ENCODE data around the gene SLC35F1.

SLC35F1 gene

DNA sequence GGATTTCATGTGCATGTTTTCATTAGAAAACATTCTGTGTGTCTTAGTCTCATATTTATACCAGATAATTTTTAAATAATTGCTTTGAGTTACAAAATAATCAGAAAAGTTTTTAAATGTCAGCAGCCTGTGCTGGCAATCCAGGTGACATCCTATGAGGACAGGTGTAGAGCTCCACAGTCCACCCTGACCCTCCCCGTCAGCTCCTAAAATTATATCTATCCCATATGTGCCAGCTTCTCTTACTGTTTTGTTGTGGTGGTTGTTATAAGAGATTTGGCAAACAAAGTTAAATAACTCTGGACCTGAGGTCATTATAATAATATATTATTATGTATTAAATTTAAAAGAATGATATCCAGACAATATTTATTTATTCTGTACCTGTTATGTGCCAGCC lies 387.8 kb downstream of the SLC35F1 start:
- no peak for DNase-seq (ENCODE audit: low read depth, low spot score)
- peaks cover 5% of the 10 kb centered on the region; the same call in 1 of the 2 replicates for H3K9me3 ChIP-seq (ENCODE audit: insufficient read depth, low read length)
- no peaks in the 10 kb centered on the region for H3K36me3 ChIP-seq (ENCODE audit: insufficient read depth, insufficient read length, low read length)
- no peak overlapping the region for H3K9ac ChIP-seq (ENCODE audit: insufficient read length, low read depth)
- TF ChIP-seq SUZ12 (IDR thresholded peaks at IDR 0.05; ENCODE audit: extremely low read depth, insufficient read depth, insufficient read length) (no peak), ZNF274 (IDR thresholded peaks at IDR 0.05; ENCODE audit: low read depth, low read length) (no peak)
- H3K27me3 ChIP-seq (ENCODE audit: insufficient read depth, insufficient read length): no peaks in the 10 kb centered on the region
- H3K4me3 ChIP-seq (ENCODE audit: insufficient read length, low read depth): no peak overlapping the region
- H3K4me1 ChIP-seq (ENCODE audit: insufficient read depth, insufficient read length): no peaks in the 10 kb centered on the region

DNA sequence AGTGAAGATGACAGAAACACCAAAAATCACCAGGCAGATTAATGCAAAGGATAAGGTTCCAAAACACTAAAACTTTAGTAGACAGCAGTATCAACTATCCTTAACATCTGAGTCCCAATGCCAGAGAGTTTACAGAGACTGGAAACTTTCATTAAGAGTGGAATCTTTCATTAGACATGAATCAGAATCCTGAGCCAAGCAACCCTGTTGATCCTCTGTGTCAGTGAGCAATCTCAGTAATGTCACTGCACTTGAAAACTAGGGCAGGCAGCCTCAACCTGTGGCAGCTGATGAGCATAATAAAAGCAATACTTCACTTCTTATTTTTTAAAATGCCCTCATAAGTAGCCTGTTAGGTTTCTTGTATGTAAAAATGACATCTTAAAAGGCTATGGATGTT lies 388.3 kb downstream of the SLC35F1 start:
- TF ChIP-seq SUZ12 (IDR thresholded peaks at IDR 0.05; ENCODE audit: extremely low read depth, insufficient read depth, insufficient read length) (no peak), ZNF274 (IDR thresholded peaks at IDR 0.05; ENCODE audit: low read depth, low read length) (no peak), YY1 (IDR thresholded peaks at IDR 0.05; ENCODE audit: insufficient read depth, insufficient read length) (no peak)

DNA sequence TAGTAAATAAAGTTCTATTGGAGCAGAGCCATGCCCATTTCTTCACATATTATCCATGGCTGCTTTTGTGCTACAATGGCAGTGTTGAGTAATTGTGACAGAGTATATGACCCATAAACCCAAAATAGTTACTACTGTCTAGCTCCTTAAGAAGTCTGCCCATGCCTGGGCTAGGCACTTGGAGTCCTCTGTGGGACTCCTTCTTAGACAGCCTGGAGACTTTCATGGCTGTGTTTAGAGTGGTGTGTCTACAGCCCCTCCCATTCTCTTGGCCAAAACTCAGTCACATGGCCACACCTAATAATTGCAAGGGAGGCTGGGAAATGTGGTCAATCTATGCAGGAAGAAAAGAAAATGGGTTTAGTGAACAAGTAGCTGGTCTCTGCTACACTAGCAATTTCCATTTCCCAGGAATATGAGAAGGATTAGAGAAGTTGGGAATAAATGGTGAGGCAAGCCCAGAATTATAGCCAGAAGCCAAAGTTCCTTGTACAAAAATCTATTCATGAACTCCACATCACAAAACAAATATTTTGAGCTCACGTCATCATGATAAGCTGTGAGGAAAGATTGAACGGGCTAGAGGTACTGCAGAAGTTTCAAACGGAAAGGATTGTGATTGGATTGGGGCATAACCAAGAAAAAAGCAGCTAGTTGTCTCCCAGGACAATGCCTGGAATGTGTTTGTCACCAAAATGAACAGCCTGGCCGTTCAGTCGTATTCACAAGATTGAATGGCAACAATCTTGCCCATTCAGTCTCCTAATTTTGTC lies 389.3 kb downstream of the SLC35F1 start:
- Histone ChIP-seq H3K4me1 (ENCODE audit: insufficient read depth, insufficient read length) (no peaks in the 10 kb centered on the region), H3K9ac (ENCODE audit: insufficient read length, low read depth) (no peak overlapping the region), H3K27me3 (ENCODE audit: insufficient read depth, insufficient read length) (no peaks in the 10 kb centered on the region), H3K36me3 (ENCODE audit: insufficient read depth, insufficient read length, low read length) (no peaks in the 10 kb centered on the region), H3K9me3 (ENCODE audit: insufficient read depth, low read length) (peaks cover 5% of the 10 kb centered on the region; the same call in 1 of the 2 replicates), H3K4me3 (ENCODE audit: insufficient read length, low read depth) (no peak overlapping the region)
- TF ChIP-seq YY1 (IDR thresholded peaks at IDR 0.05; ENCODE audit: insufficient read depth, insufficient read length) (no peak), ZNF274 (IDR thresholded peaks at IDR 0.05; ENCODE audit: low read depth, low read length) (no peak)
- DNase-seq (ENCODE audit: low read depth, low spot score): no peak

More for the DNA sequence above, 388.3 kb downstream of the SLC35F1 start:
- H3K9ac ChIP-seq (ENCODE audit: insufficient read length, low read depth): no peak overlapping the region
- H3K4me3 ChIP-seq (ENCODE audit: insufficient read length, low read depth): no peak overlapping the region
- no peaks in the 10 kb centered on the region for H3K27me3 ChIP-seq (ENCODE audit: insufficient read depth, insufficient read length)
- H3K4me1 ChIP-seq (ENCODE audit: insufficient read depth, insufficient read length): no peaks in the 10 kb centered on the region
- no peak for DNase-seq (ENCODE audit: low read depth, low spot score)
- peaks cover 5% of the 10 kb centered on the region; the same call in 1 of the 2 replicates for H3K9me3 ChIP-seq (ENCODE audit: insufficient read depth, low read length)
- H3K36me3 ChIP-seq (ENCODE audit: insufficient read depth, insufficient read length, low read length): no peaks in the 10 kb centered on the region

GRCh38 chr6:118297821-118298220 lies 390.8 kb downstream of the SLC35F1 start:
- H3K27me3 ChIP-seq (ENCODE audit: insufficient read depth, insufficient read length): no peaks in the 10 kb centered on the region
- no peaks in the 10 kb centered on the region for H3K4me1 ChIP-seq (ENCODE audit: insufficient read depth, insufficient read length)
- H3K36me3 ChIP-seq (ENCODE audit: insufficient read depth, insufficient read length, low read length): no peaks in the 10 kb centered on the region
- peaks cover 5% of the 10 kb centered on the region; the same call in 1 of the 2 replicates for H3K9me3 ChIP-seq (ENCODE audit: insufficient read depth, low read length)
- no peak overlapping the region for H3K9ac ChIP-seq (ENCODE audit: insufficient read length, low read depth)
- no peak for TF ChIP-seq SUZ12 (IDR thresholded peaks at IDR 0.05; ENCODE audit: extremely low read depth, insufficient read depth, insufficient read length)
- no peak for TF ChIP-seq ZNF274 (IDR thresholded peaks at IDR 0.05; ENCODE audit: low read depth, low read length)
- no peak for TF ChIP-seq YY1 (IDR thresholded peaks at IDR 0.05; ENCODE audit: insufficient read depth, insufficient read length)
- no peak overlapping the region for H3K4me3 ChIP-seq (ENCODE audit: insufficient read length, low read depth)
- DNase-seq (ENCODE audit: low read depth, low spot score): no peak

DNA sequence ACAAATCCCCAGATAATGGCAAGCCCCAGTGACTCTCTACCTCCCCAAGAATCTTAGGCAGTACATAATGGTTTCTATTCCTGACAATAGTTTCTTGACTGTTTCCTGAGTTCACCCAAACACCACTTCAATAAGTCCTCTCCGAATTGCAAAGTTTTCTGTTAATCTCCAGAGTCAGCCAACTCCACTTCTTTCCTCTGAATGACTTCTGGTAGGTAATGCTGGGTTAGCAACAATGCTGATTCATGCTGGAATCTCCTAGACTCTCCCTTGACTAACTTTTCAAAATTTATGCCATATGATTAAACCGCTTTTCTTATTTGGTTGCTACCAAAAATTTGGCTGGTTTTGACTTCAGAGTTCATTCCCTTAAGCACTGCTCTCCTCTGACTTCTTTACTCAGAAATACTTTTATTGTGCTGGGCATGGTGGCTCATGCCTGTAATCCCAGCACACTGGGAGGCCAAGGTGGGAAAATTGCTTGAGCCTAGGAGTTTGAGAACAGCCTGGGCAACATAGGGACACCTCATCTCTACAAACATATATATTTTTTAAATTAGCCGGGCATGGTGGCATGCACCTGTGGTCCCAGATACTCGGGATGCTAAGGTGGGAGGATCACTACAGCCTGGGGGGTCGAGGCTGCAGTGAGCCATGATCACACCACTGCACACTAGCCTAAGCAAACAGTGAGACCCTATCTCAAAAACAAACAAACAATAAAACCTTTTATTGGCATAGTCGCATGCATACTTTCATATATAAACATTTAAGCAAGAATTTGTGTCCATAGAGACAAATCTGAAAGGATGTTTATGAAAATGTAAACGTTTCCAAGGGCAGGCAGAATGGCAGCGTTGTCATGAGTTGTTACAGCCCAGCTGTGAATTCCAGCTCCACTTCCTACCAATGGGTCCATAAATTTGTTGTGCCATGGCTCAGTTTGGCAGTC lies 391.7 kb downstream of the SLC35F1 start:
- no peak for DNase-seq (ENCODE audit: low read depth, low spot score)
- Histone ChIP-seq H3K9ac (ENCODE audit: insufficient read length, low read depth) (no peak overlapping the region), H3K4me3 (ENCODE audit: insufficient read length, low read depth) (no peak overlapping the region), H3K36me3 (ENCODE audit: insufficient read depth, insufficient read length, low read length) (no peaks in the 10 kb centered on the region), H3K9me3 (ENCODE audit: insufficient read depth, low read length) (peaks cover 5% of the 10 kb centered on the region; the same call in 1 of the 2 replicates), H3K27me3 (ENCODE audit: insufficient read depth, insufficient read length) (no peaks in the 10 kb centered on the region), H3K4me1 (ENCODE audit: insufficient read depth, insufficient read length) (no peaks in the 10 kb centered on the region)
- no peak for TF ChIP-seq YY1 (IDR thresholded peaks at IDR 0.05; ENCODE audit: insufficient read depth, insufficient read length)
- no peak for TF ChIP-seq ZNF274 (IDR thresholded peaks at IDR 0.05; ENCODE audit: low read depth, low read length)
- TF ChIP-seq SUZ12 (IDR thresholded peaks at IDR 0.05; ENCODE audit: extremely low read depth, insufficient read depth, insufficient read length): no peak

DNA sequence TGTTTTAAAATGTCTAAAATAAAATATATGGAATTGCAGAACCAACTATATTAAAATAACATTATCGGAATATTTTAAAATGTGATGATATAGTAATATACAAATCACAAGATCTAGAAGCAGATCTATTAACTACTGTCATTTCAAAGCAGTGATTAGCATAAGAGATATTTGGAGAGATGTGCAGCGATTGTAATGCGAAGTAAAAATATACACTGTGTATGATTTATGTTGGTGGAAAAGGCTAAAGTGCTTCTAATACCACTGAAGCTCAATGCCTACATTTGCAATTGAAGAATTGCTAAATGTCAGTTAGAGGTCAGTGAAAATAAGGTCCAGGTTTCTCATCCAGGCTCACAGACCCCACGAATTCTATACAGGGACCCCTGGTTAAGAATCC lies 392.4 kb downstream of the SLC35F1 start:
- no peak overlapping the region for H3K9ac ChIP-seq (ENCODE audit: insufficient read length, low read depth)
- no peaks in the 10 kb centered on the region for H3K27me3 ChIP-seq (ENCODE audit: insufficient read depth, insufficient read length)
- no peaks in the 10 kb centered on the region for H3K4me1 ChIP-seq (ENCODE audit: insufficient read depth, insufficient read length)
- no peaks in the 10 kb centered on the region for H3K36me3 ChIP-seq (ENCODE audit: insufficient read depth, insufficient read length, low read length)
- no peak overlapping the region for H3K4me3 ChIP-seq (ENCODE audit: insufficient read length, low read depth)
- H3K9me3 ChIP-seq (ENCODE audit: insufficient read depth, low read length): peaks cover 5% of the 10 kb centered on the region; the same call in 1 of the 2 replicates
- no peak for TF ChIP-seq ZNF274 (IDR thresholded peaks at IDR 0.05; ENCODE audit: low read depth, low read length)
- no peak for TF ChIP-seq SUZ12 (IDR thresholded peaks at IDR 0.05; ENCODE audit: extremely low read depth, insufficient read depth, insufficient read length)
- no peak for TF ChIP-seq YY1 (IDR thresholded peaks at IDR 0.05; ENCODE audit: insufficient read depth, insufficient read length)
- no peak for DNase-seq (ENCODE audit: low read depth, low spot score)

- no peak for TF ChIP-seq YY1 (IDR thresholded peaks at IDR 0.05; ENCODE audit: insufficient read depth, insufficient read length)
- no peak for TF ChIP-seq ZNF274 (IDR thresholded peaks at IDR 0.05; ENCODE audit: low read depth, low read length)
- TF ChIP-seq SUZ12 (IDR thresholded peaks at IDR 0.05; ENCODE audit: extremely low read depth, insufficient read depth, insufficient read length): no peak
- Histone ChIP-seq H3K9ac (ENCODE audit: insufficient read length, low read depth) (no peak overlapping the region), H3K27me3 (ENCODE audit: insufficient read depth, insufficient read length) (no peaks in the 10 kb centered on the region), H3K4me1 (ENCODE audit: insufficient read depth, insufficient read length) (no peaks in the 10 kb centered on the region), H3K9me3 (ENCODE audit: insufficient read depth, low read length) (no peaks in the 10 kb centered on the region), H3K4me3 (ENCODE audit: insufficient read length, low read depth) (no peak overlapping the region), H3K36me3 (ENCODE audit: insufficient read depth, insufficient read length, low read length) (no peaks in the 10 kb centered on the region)
- no peak for DNase-seq (ENCODE audit: low read depth, low spot score)
Measured at GRCh38 chr6:118304321-118304720, 397.3 kb downstream of the SLC35F1 start.
